ENCODE measurements around the gene AGAP2. TPM values are rescaled to one million over a fixed set of nuclear protein-coding genes. Genes with fewer than 3 reads are reported as not detected.
A peak's percentile ranks its signal among the peaks of the same experiment; 100 is the strongest.

Gene AGAP2
- total RNA-seq, 2 experiments from 2014 or later = 21.0 to 21.2 TPM

GRCh38 chr12:57757771-57758170 is 19.2 kb upstream of the AGAP2 start:
- H3K9me3 Mint-ChIP-seq = no peaks in the 10 kb centered on the region
- intact Hi-C loops (cut with DNase I, micrococcal nuclease) = loop anchor here (1.0 to 5.0 kb wide), 3 partner anchors 23 to 147 kb away; no protein-coding TSS in a partner anchor
- H3K27me3 Mint-ChIP-seq = no peaks in the 10 kb centered on the region
- TF ChIP-seq CTCF (IDR thresholded peaks at IDR 0.05) = no peak
- H3K9me3 ChIP-seq (ENCODE audit: control insufficient read depth in 1 of 2, insufficient read depth in 1 of 2, low read length in 2 of 2) = no peaks in the 10 kb centered on the region
- peaks cover 17% of the 10 kb centered on the region for H3K36me3 ChIP-seq (ENCODE audit: insufficient read depth, low read length)
- peaks cover 43% of the 10 kb centered on the region for H3K4me1 ChIP-seq (ENCODE audit: insufficient read depth, low read length)
- CTCF ChIA-PET = interaction anchor here (2.2 kb wide), 1 partner anchor 13 kb away, joined by 15 read pairs; the partner anchor contains the start of gene TSPAN31
- POLR2A ChIA-PET = no interaction called here
- H3K27ac ChIP-seq (ENCODE audit: low read depth in 1 of 2, low read length in 2 of 2) = no peak overlapping the region
- DNase-seq = no peak
- no peak for ATAC-seq (ENCODE audit: poor library complexity)
- H3K4me3 Mint-ChIP-seq = peak overlapping the region; percentile 12
- H3K27ac Mint-ChIP-seq = no peak overlapping the region
- H3K27me3 ChIP-seq (ENCODE audit: control insufficient read depth in 1 of 2, insufficient read depth in 2 of 2, low read length in 2 of 2) = no peaks in the 10 kb centered on the region
- H3K4me3 ChIP-seq (ENCODE audit: low read length) = no peak overlapping the region
- H3K4me1 Mint-ChIP-seq (ENCODE audit: low read depth) = peaks cover 47% of the 10 kb centered on the region
- peaks cover 38% of the 10 kb centered on the region for H3K36me3 Mint-ChIP-seq (ENCODE audit: low read depth)

DNA sequence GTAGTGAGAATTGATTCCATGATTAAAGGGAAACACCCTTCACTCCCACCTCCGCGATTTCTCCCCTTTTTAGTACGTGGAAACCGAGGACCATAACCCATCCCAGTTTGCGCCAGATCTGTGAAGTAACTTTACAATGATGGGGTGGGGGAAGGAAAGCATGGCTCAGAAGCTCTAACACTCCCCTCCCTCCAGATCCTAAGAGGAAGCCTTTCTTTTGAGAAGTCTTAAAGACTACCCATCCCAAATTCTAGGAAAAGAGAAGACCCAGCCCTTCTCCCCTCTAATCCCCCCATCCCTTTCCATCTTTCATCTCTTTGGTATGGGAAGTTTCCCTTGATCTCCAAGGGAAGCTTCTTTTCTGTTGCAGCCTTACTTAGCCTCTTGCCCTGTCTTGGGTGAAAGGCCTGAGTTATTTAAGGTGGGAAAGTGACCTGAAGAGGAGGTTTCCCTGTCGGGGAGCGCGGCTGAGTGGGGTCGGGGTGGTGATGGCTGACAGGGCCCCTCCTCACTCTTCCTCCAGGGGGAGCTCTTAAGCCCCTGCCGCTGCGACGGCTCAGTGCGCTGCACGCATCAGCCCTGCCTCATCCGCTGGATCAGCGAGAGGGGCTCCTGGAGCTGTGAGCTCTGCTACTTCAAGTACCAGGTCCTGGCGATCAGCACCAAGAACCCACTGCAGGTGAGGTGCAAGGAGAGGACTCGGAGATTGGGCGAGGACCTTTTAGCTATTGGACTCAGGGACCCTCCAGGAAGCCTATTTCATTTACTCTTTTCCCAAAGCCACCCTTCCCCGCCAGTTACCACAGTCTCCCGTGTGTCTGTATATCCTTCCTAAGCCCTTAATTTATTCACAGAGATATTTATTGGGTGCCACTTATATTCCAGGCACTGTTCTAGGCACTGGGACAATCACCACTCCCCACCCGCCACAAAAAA is 18.1 kb upstream of the AGAP2 start:
- H3K4me1 ChIP-seq (ENCODE audit: insufficient read depth, low read length) = peaks cover 51% of the 10 kb centered on the region
- intact Hi-C loops (cut with DNase I, micrococcal nuclease) = loop anchor here (1.0 to 5.0 kb wide), 5 partner anchors 9 to 76 kb away; partner anchors contain the start of gene TSFM (in 1 of the 2)
- H3K27ac ChIP-seq (ENCODE audit: low read depth in 1 of 2, low read length in 2 of 2) = peak overlapping the region in 1 of 2 donors; percentile 63
- POLR2A ChIA-PET = interaction anchor here (1.2 to 4.1 kb wide), 9 partner anchors 10 to 140 kb away, joined by 3 to 28 read pairs (median 9); partner anchors contain the start of genes CTDSP2, CYP27B1, EEF1AKMT3 and METTL1
- Mint-ChIP-seq H3K27me3 (no peaks in the 10 kb centered on the region), H3K4me3 (peak overlapping the region; percentile 92), H3K4me1 (ENCODE audit: low read depth) (peaks cover 58% of the 10 kb centered on the region), H3K27ac (peak overlapping the region; percentile 93), H3K9me3 (no peaks in the 10 kb centered on the region), H3K36me3 (ENCODE audit: low read depth) (peaks cover 40% of the 10 kb centered on the region)
- DNase-seq (peak; percentile 57 to 86 (median 66)), ATAC-seq (ENCODE audit: poor library complexity) (peak; percentile 15)
- peak overlapping the region; percentile 61 for H3K4me3 ChIP-seq (ENCODE audit: low read length)
- peaks cover 17% of the 10 kb centered on the region for H3K36me3 ChIP-seq (ENCODE audit: insufficient read depth, low read length)
- H3K27me3 ChIP-seq (ENCODE audit: control insufficient read depth in 1 of 2, insufficient read depth in 2 of 2, low read length in 2 of 2) = no peaks in the 10 kb centered on the region
- CTCF ChIA-PET = interaction anchor here (0.9 to 2.5 kb wide), 16 partner anchors 9 to 173 kb away, joined by 3 to 20 read pairs (median 6); partner anchors contain the start of genes CYP27B1, EEF1AKMT3, METTL1 and TSFM
- peak; percentile 69 for TF ChIP-seq CTCF (IDR thresholded peaks at IDR 0.05)
- H3K9me3 ChIP-seq (ENCODE audit: control insufficient read depth in 1 of 2, insufficient read depth in 1 of 2, low read length in 2 of 2) = no peaks in the 10 kb centered on the region

Measured in CD4-positive, alpha-beta T cell (primary cell).